Measurements from ENCODE around the gene TDRD3.

DNA sequence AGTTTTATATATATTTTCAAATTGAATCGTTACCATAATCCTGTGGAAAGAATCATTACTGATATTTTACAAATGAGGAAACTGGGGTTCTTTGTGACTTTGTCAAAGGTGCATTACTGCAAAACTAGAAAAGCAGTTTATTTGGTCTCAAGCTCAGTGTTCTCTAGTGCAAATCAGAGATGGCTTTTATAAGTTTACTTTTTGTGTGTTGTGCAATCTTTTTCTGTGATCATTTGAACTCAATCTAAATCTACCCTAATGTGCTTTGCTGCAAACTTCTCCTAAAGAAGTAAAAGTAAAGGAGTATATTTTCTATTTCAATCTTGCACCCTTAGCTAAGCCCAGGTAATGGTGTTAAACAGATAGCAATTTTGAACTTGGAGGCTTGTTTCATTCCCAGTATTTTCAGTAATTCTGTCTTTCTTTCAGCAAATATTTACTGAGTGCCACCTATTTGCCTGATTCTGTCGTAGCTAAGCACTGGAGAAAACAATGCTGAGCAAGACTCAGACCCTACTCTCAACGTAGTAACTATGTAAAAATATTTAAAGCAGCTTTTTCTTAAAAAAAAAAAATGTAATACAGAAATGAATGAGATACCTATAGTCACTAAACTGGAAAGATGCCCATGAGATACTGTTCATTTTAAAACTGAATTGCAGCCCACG, 124.0 kb downstream of the TDRD3 start:
- TF ChIP-seq, protein P1, sequence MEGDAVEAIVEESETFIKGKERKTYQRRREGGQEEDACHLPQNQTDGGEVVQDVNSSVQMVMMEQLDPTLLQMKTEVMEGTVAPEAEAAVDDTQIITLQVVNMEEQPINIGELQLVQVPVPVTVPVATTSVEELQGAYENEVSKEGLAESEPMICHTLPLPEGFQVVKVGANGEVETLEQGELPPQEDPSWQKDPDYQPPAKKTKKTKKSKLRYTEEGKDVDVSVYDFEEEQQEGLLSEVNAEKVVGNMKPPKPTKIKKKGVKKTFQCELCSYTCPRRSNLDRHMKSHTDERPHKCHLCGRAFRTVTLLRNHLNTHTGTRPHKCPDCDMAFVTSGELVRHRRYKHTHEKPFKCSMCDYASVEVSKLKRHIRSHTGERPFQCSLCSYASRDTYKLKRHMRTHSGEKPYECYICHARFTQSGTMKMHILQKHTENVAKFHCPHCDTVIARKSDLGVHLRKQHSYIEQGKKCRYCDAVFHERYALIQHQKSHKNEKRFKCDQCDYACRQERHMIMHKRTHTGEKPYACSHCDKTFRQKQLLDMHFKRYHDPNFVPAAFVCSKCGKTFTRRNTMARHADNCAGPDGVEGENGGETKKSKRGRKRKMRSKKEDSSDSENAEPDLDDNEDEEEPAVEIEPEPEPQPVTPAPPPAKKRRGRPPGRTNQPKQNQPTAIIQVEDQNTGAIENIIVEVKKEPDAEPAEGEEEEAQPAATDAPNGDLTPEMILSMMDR (IDR thresholded peaks at IDR 0.05; ENCODE audit: low read length) = no peak
- TF ChIP-seq EZH2 (IDR thresholded peaks at IDR 0.05; ENCODE audit: borderline replicate concordance, low read length) = no peak

Data from OCI-LY1 (cell line).